SKM-1 (cell line): ENCODE measurements around the gene BBS12.
A peak's percentile ranks its signal among the peaks of the same experiment; 100 is the strongest.
"Not testable (repeated sequence)": the region's sequence is repeated elsewhere in the genome, so short reads cannot be mapped to it uniquely, and the experiment has no call there.

ENCODE experiments used
- DNase-seq: peaks from one replicate; lab custom pipeline; 2025; ENCODE audit not compliant: unreplicated experiment; lab: John Stamatoyannopoulos, UW

The BBS12 gene

GRCh38 chr4:122764071-122764820, 31.7 kb downstream of the BBS12 start:
- DNase-seq = no peak

GRCh38 chr4:122764821-122765215, 32.3 kb downstream of the BBS12 start:
- peak; percentile 81 for DNase-seq

- no peak for DNase-seq
These were observed 33.3 kb downstream of the BBS12 start for GRCh38 chr4:122765692-122766352.

- no peak for DNase-seq
These were observed 33.8 kb downstream of the BBS12 start for GRCh38 chr4:122766353-122766705.

- no peak for DNase-seq
These were observed 34.4 kb downstream of the BBS12 start for GRCh38 chr4:122766950-122767349.

- DNase-seq = no peak
These were observed 39.2 kb downstream of the BBS12 start for GRCh38 chr4:122771724-122772123.

- no peak for DNase-seq
These were observed 39.8 kb downstream of the BBS12 start for GRCh38 chr4:122772311-122772710.

GRCh38 chr4:122772986-122773385, 40.5 kb downstream of the BBS12 start:
- DNase-seq = no peak

- DNase-seq = no peak
These were observed 42.5 kb downstream of the BBS12 start for GRCh38 chr4:122775039-122775438.

GRCh38 chr4:122775987-122776836, 43.7 kb downstream of the BBS12 start:
- DNase-seq = no peak

GRCh38 chr4:122776916-122777315, 44.4 kb downstream of the BBS12 start:
- no peak for DNase-seq

GRCh38 chr4:122777846-122778673, 45.6 kb downstream of the BBS12 start:
- no peak for DNase-seq

GRCh38 chr4:122781486-122781885, 49.0 kb downstream of the BBS12 start:
- DNase-seq = no peak

GRCh38 chr4:122783301-122784215, 51.1 kb downstream of the BBS12 start:
- DNase-seq = no peak

- DNase-seq = no peak
These were observed 51.8 kb downstream of the BBS12 start for GRCh38 chr4:122784261-122784660.

- DNase-seq = no peak
These were observed 52.6 kb downstream of the BBS12 start for GRCh38 chr4:122785099-122785498.

- DNase-seq = not testable (repeated sequence)
These were observed 53.8 kb downstream of the BBS12 start for GRCh38 chr4:122786296-122786695.

- DNase-seq = not testable (repeated sequence)
These were observed 54.4 kb downstream of the BBS12 start for GRCh38 chr4:122786920-122787319.

- DNase-seq = no peak
These were observed 55.4 kb downstream of the BBS12 start for GRCh38 chr4:122787940-122788339.

GRCh38 chr4:122788935-122789334, 56.4 kb downstream of the BBS12 start:
- no peak for DNase-seq
